Panc1 (cell line): ENCODE measurements around the gene CACNA1D.

Experiments used
- POLR2AphosphoS5 ChIP-seq: IDR thresholded peaks from 2 replicates; pipeline ENCODE4 v1.6.1; 2012; ENCODE audit warnings: mild to moderate bottlenecking, low read depth, low read length, moderate library complexity
- TF ChIP-seq, protein P1 (sequence below): fragments of 450-650 bp; IDR thresholded peaks from 2 replicates; pipeline ENCODE4 v1.5.1; 2017; ENCODE audit warnings: mild to moderate bottlenecking

DNA sequence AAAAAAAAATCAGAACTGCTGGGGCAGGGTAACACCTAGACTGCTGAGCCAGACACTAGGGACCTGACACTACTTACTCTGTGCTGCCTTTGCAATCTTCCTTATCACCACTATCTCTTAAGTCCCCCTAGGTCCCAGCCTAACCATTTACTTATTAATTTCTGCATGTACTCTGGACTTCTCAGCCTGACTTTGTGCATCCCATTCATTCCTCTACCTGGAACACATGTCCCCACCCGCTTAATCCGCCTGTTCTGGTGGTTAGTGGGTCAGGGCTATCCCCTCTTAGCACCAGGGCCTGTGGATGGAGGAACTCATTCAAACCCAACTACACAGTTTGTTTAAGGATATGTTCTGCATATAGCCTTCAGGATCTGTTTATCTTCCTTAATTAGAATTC, 5.0 kb upstream of the CACNA1D start:
- TF ChIP-seq, protein P1, sequence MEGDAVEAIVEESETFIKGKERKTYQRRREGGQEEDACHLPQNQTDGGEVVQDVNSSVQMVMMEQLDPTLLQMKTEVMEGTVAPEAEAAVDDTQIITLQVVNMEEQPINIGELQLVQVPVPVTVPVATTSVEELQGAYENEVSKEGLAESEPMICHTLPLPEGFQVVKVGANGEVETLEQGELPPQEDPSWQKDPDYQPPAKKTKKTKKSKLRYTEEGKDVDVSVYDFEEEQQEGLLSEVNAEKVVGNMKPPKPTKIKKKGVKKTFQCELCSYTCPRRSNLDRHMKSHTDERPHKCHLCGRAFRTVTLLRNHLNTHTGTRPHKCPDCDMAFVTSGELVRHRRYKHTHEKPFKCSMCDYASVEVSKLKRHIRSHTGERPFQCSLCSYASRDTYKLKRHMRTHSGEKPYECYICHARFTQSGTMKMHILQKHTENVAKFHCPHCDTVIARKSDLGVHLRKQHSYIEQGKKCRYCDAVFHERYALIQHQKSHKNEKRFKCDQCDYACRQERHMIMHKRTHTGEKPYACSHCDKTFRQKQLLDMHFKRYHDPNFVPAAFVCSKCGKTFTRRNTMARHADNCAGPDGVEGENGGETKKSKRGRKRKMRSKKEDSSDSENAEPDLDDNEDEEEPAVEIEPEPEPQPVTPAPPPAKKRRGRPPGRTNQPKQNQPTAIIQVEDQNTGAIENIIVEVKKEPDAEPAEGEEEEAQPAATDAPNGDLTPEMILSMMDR, result no peak
- no peak for TF ChIP-seq POLR2AphosphoS5
